ENCODE measurements around the gene DMRT2.

DNA sequence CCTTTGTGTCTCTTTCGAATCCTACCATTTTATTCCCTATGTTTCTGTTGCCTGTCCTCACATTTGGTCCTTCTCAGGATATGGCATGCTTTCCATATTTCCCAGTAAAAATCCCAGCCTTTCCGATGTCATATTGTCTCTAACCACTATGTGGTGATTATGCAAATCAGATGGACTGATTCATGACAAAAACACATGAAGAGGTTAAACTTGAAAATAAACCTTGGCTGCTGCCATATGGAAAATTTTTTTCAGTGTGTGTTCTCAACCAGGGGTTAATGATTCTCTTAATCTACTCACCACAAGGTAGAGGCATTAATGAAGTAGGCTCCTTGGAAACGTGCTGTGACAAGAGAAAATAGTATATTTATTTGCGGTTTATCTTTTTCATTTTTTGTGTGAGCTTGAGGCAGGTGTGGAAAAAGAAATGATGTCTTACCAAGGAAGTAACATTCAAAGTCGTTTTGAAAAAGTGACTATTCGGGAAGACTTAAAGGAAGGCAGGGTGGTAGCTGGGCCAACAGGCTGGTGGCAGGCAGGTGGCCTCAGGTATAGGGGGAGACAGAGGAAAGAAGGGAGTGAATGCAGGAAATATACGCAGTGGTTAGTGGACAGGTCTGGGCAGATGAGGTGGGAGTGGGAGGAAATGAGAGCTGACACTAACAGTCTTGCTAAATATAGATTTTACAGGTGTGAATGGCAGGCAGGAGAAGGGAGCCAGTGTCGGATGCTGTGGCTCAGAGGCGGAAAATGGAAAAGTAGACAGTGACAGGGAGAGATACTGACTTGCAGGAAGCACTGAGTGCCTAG is 46.2 kb downstream of the DMRT2 start:
- TF ChIP-seq POLR2A (IDR thresholded peaks at IDR 0.05), result no peak
- TF ChIP-seq, protein P1, sequence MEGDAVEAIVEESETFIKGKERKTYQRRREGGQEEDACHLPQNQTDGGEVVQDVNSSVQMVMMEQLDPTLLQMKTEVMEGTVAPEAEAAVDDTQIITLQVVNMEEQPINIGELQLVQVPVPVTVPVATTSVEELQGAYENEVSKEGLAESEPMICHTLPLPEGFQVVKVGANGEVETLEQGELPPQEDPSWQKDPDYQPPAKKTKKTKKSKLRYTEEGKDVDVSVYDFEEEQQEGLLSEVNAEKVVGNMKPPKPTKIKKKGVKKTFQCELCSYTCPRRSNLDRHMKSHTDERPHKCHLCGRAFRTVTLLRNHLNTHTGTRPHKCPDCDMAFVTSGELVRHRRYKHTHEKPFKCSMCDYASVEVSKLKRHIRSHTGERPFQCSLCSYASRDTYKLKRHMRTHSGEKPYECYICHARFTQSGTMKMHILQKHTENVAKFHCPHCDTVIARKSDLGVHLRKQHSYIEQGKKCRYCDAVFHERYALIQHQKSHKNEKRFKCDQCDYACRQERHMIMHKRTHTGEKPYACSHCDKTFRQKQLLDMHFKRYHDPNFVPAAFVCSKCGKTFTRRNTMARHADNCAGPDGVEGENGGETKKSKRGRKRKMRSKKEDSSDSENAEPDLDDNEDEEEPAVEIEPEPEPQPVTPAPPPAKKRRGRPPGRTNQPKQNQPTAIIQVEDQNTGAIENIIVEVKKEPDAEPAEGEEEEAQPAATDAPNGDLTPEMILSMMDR (IDR thresholded peaks at IDR 0.05), result no peak
